ENCODE results near the gene UST. TPM values are rescaled to one million over a fixed set of nuclear protein-coding genes. Genes with fewer than 3 reads are reported as not detected.

UST gene
- total RNA-seq, 2 donors from 2014 or later, result 15.3 to 16.3 TPM

GRCh38 chr6:148780918-148781436 lies 34.1 kb downstream of the UST start:
- Histone ChIP-seq H3K36me3 (ENCODE audit: control insufficient read depth, insufficient read depth, low read length) (no peaks in the 10 kb centered on the region), H3K4me1 (ENCODE audit: control insufficient read depth, insufficient read depth, low read length) (no peaks in the 10 kb centered on the region), H3K27me3 (ENCODE audit: control insufficient read depth, insufficient read depth, low read length, poor library complexity, severe bottlenecking) (no peaks in the 10 kb centered on the region), H3K9ac (ENCODE audit: extremely low read depth, low read length, poor library complexity, severe bottlenecking) (no peak overlapping the region), H3K9me3 (ENCODE audit: control insufficient read depth, low read length) (no peaks in the 10 kb centered on the region), H3K27ac (ENCODE audit: low read depth, low read length) (no peak overlapping the region), H3K4me3 (ENCODE audit: low read length) (no peak overlapping the region)
- H3K4me3 Mint-ChIP-seq, result no peak overlapping the region
- no peak for TF ChIP-seq CTCF (conservative IDR thresholded peaks at IDR 0.05)
- H3K36me3 Mint-ChIP-seq (ENCODE audit: low read depth), result peaks cover 6% of the 10 kb centered on the region
- H3K27me3 Mint-ChIP-seq (ENCODE audit: insufficient read depth), result no peaks in the 10 kb centered on the region
- no peak overlapping the region for H3K27ac Mint-ChIP-seq
- 91 to 94% methylated on average over 7 of the region's 7 CpGs for WGBS, 2 experiments (ENCODE audit: insufficient coverage in 1 of 2, insufficient read length in 1 of 2)
- no peaks in the 10 kb centered on the region for H3K9me3 Mint-ChIP-seq
- H3K4me1 Mint-ChIP-seq, result peaks cover 10% of the 10 kb centered on the region
- DNase-seq, result no peak

GRCh38 chr6:148789948-148790347 lies 43.1 kb downstream of the UST start:
- no peak overlapping the region for H3K4me3 Mint-ChIP-seq
- TF ChIP-seq CTCF (conservative IDR thresholded peaks at IDR 0.05), result no peak
- Histone ChIP-seq H3K36me3 (ENCODE audit: control insufficient read depth, insufficient read depth, low read length) (peaks cover 4% of the 10 kb centered on the region), H3K9ac (ENCODE audit: extremely low read depth, low read length, poor library complexity, severe bottlenecking) (no peak overlapping the region), H3K4me1 (ENCODE audit: control insufficient read depth, insufficient read depth, low read length) (no peaks in the 10 kb centered on the region), H3K9me3 (ENCODE audit: control insufficient read depth, low read length) (peaks cover 11% of the 10 kb centered on the region), H3K27me3 (ENCODE audit: control insufficient read depth, insufficient read depth, low read length, poor library complexity, severe bottlenecking) (no peaks in the 10 kb centered on the region), H3K4me3 (ENCODE audit: low read length) (no peak overlapping the region), H3K27ac (ENCODE audit: low read depth, low read length) (no peak overlapping the region)
- peaks cover 20% of the 10 kb centered on the region for H3K36me3 Mint-ChIP-seq (ENCODE audit: low read depth)
- peaks cover 22% of the 10 kb centered on the region for H3K9me3 Mint-ChIP-seq
- H3K27ac Mint-ChIP-seq, result no peak overlapping the region
- WGBS, 2 experiments (ENCODE audit: insufficient coverage in 1 of 2, insufficient read length in 1 of 2), result 95 to 97% methylated on average over 8 to 11 of the region's 11 CpGs
- no peaks in the 10 kb centered on the region for H3K27me3 Mint-ChIP-seq (ENCODE audit: insufficient read depth)
- peaks cover 10% of the 10 kb centered on the region for H3K4me1 Mint-ChIP-seq
- DNase-seq, result no peak

- Histone ChIP-seq H3K9me3 (ENCODE audit: control insufficient read depth, low read length) (peaks cover 11% of the 10 kb centered on the region), H3K36me3 (ENCODE audit: control insufficient read depth, insufficient read depth, low read length) (peaks cover 4% of the 10 kb centered on the region), H3K4me1 (ENCODE audit: control insufficient read depth, insufficient read depth, low read length) (no peaks in the 10 kb centered on the region), H3K9ac (ENCODE audit: extremely low read depth, low read length, poor library complexity, severe bottlenecking) (no peak overlapping the region), H3K27me3 (ENCODE audit: control insufficient read depth, insufficient read depth, low read length, poor library complexity, severe bottlenecking) (no peaks in the 10 kb centered on the region), H3K27ac (ENCODE audit: low read depth, low read length) (no peak overlapping the region), H3K4me3 (ENCODE audit: low read length) (no peak overlapping the region)
- Mint-ChIP-seq H3K27me3 (ENCODE audit: insufficient read depth) (no peaks in the 10 kb centered on the region), H3K36me3 (ENCODE audit: low read depth) (peaks cover 20% of the 10 kb centered on the region), H3K9me3 (peaks cover 22% of the 10 kb centered on the region), H3K27ac (no peak overlapping the region), H3K4me1 (peaks cover 13% of the 10 kb centered on the region), H3K4me3 (no peak overlapping the region)
- WGBS, 2 experiments (ENCODE audit: insufficient coverage in 1 of 2, insufficient read length in 1 of 2), result 91 to 96% methylated on average over 9 to 10 of the region's 10 CpGs
- no peak for TF ChIP-seq CTCF (conservative IDR thresholded peaks at IDR 0.05)
- DNase-seq, result no peak
Measured at GRCh38 chr6:148790404-148790803, 43.6 kb downstream of the UST start.
